Measurements from ENCODE around the gene ADI1. TPM values are rescaled to one million over a fixed set of nuclear protein-coding genes. Genes with fewer than 3 reads are reported as not detected.

Gene ADI1
- total and polyA plus RNA-seq, 2 of the 8 experiments (the other 6 are each of a cell fraction or from before 2014, with no cell fraction given), result 12.2 to 40.2 TPM

GRCh38 chr2:3451169-3451568, 68.2 kb downstream of the ADI1 start (continued):
- TF ChIP-seq SUZ12 (IDR thresholded peaks at IDR 0.05; ENCODE audit: low read length) (no peak), HDAC2 (IDR thresholded peaks at IDR 0.05; ENCODE audit: borderline replicate concordance in 1 of 2, low read depth in 2 of 2, low read length in 2 of 2) (no peak), CREB1 (IDR thresholded peaks at IDR 0.05) (no peak), EGR1 (IDR thresholded peaks at IDR 0.05; ENCODE audit: borderline replicate concordance, low read depth, low read length) (no peak), TBP (IDR thresholded peaks at IDR 0.05; ENCODE audit: low read depth, low read length) (no peak), TAF1 (IDR thresholded peaks at IDR 0.05; ENCODE audit: low read depth, low read length) (no peak)

Data from H1 (cell line).